Naive B cell (primary cell): ENCODE measurements around the gene TUFT1. TPM values are rescaled to one million over a fixed set of nuclear protein-coding genes. Genes with fewer than 3 reads are reported as not detected.
"Not testable (repeated sequence)": the region's sequence is repeated elsewhere in the genome, so short reads cannot be mapped to it uniquely, and the experiment has no call there.

Experiments
- ATAC-seq, 2 donors: fragments of 150-1000 bp; cut with Tn5 transposase; 2 replicates each; pipeline ENCODE4 v1.10.0; 2021; ENCODE audit warnings: low read depth in 2 of 2, mild to moderate bottlenecking in 2 of 2, moderate library complexity in 2 of 2
- DNase-seq: peaks from one replicate; pipeline ENCODE4 v3.0.0; 2022
- H3K27ac Mint-ChIP-seq, 6 donors: one replicate each; pipeline ENCODE4 v1.8.0; 2020 to 2022; ENCODE audit warnings: mild to moderate bottlenecking in 6 of 6, mixed read lengths in 6 of 6, moderate library complexity in 5 of 6, inconsistent platforms in 2 of 6
- H3K27me3 Mint-ChIP-seq, 3 donors: one replicate each; pipeline ENCODE4 v1.8.0; 2021 to 2022; ENCODE audit warnings: mixed read lengths in 3 of 3, mild to moderate bottlenecking in 1 of 3
- H3K36me3 Mint-ChIP-seq, 2 donors: one replicate each; pipeline ENCODE4 v1.8.0; 2020 to 2022; ENCODE audit warnings: mixed read lengths in 2 of 2, inconsistent platforms in 1 of 2, mild to moderate bottlenecking in 1 of 2
- H3K4me1 Mint-ChIP-seq, 3 donors: one replicate each; pipeline ENCODE4 v1.8.0; 2020 to 2022; ENCODE audit warnings: mixed read lengths in 3 of 3, inconsistent platforms in 1 of 3, mild to moderate bottlenecking in 1 of 3, moderate library complexity in 1 of 3
- H3K4me3 Mint-ChIP-seq, 8 donors: one replicate each; pipeline ENCODE4 v1.8.0; 2020 to 2022; ENCODE audit warnings: mild to moderate bottlenecking in 8 of 8, mixed read lengths in 8 of 8, moderate library complexity in 8 of 8, inconsistent platforms in 2 of 8
- H3K9me3 Mint-ChIP-seq, 7 donors: one replicate each; pipeline ENCODE4 v1.8.0; 2020 to 2022; ENCODE audit warnings: mixed read lengths in 7 of 7, mild to moderate bottlenecking in 5 of 7, inconsistent platforms in 2 of 7, moderate library complexity in 1 of 7
- polyA plus RNA-seq, 6 donors: library from polyadenylated mRNA; unstranded; fragments of 300-500 nt; fragmentation: Illumina TruSeq; gene quantifications; one replicate each; pipeline ENCODE4 v1.2.3, GENCODE V29; 2021; ENCODE audit warnings: low read depth in 6 of 6

The TUFT1 gene
- polyA plus RNA-seq, 6 donors from 2014 or later = 0.43 to 1.6 (median 1.1) TPM; not detected in 1

DNA sequence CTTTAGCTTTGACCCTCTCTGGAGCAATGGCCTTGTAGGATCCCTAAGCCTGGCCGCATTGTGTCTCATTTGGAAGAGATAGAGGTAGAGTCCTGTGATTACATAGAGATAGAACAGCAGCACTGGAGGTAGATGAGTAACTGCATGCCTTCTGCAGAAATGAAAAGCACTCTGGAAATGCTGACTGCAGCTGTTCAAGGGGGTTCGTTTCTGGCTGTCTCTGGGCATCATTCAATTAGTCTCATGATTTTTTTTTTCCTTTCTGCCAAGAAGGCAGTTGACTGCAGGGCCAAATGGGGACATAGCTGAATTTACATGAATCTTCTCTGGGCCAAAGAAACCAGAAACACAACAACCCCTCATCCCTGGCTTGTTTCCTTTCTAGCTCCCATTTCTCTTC lies 43.7 kb downstream of the TUFT1 start:
- Mint-ChIP-seq H3K36me3 (no peaks in the 10 kb centered on the region), H3K27ac (no peak overlapping the region), H3K9me3 (no peaks in the 10 kb centered on the region), H3K4me3 (no peak overlapping the region), H3K4me1 (no peaks in the 10 kb centered on the region), H3K27me3 (peaks cover 0 to 9% (median 0%) of the 10 kb centered on the region in 3 donors)
- DNase-seq (no peak), ATAC-seq (no peak)

DNA sequence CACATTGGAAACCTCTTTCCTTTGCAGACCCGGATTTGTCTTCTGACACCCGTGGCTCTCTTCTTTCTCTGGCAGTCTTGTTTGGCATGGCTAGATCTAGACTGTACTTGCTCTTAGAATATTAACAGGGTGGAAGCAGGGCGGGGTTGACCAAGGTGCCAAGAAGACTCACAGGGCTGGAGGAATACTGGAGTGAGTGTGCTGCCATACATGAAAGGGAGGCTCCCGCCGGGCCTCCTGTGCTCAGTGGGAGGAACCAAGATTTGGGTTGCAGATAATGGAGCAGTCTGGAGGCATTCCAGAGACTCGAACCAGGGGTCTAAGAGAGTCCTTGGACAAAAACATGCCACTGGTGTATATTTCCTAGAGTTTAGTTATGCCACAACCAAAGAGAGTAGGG lies 44.2 kb downstream of the TUFT1 start:
- H3K9me3 Mint-ChIP-seq = no peaks in the 10 kb centered on the region
- H3K27me3 Mint-ChIP-seq = peaks cover 0 to 9% (median 4%) of the 10 kb centered on the region in 3 donors
- H3K4me3 Mint-ChIP-seq = no peak overlapping the region
- H3K27ac Mint-ChIP-seq = peak overlapping the region in 1 of 6 donors; percentile 15
- H3K4me1 Mint-ChIP-seq = no peaks in the 10 kb centered on the region
- no peak for ATAC-seq
- no peaks in the 10 kb centered on the region for H3K36me3 Mint-ChIP-seq
- no peak for DNase-seq

DNA sequence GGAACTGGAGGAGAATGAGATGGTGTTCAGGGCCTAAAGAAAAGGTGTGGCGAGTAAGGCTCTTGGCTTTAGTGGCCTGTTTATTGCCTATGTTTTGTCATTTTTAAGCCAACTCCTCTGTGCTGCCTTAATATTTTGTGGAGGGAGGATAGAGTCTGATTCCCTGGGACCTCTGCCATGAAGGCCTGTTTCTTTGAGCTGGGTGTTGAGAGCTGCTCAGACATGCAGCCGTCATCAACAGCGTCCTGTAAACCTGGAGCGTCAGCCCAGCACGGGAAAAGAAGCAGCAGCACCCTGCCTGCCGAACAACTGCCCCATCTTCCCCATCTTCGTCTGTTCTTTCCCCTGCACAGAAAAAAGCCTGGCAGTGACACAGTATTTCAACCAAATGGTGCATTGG lies 44.7 kb downstream of the TUFT1 start:
- Mint-ChIP-seq H3K27ac (peak overlapping the region in 3 of 6 donors; percentile 6 to 69 (median 9)), H3K4me1 (no peaks in the 10 kb centered on the region), H3K36me3 (peaks cover 0 to 2% of the 10 kb centered on the region in 2 donors), H3K4me3 (no peak overlapping the region), H3K27me3 (peaks cover under 1 to 11% (median 9%) of the 10 kb centered on the region in 3 donors), H3K9me3 (peaks cover 0 to under 1% (median 0%) of the 10 kb centered on the region in 7 donors)
- ATAC-seq (no peak), DNase-seq (no peak)

DNA sequence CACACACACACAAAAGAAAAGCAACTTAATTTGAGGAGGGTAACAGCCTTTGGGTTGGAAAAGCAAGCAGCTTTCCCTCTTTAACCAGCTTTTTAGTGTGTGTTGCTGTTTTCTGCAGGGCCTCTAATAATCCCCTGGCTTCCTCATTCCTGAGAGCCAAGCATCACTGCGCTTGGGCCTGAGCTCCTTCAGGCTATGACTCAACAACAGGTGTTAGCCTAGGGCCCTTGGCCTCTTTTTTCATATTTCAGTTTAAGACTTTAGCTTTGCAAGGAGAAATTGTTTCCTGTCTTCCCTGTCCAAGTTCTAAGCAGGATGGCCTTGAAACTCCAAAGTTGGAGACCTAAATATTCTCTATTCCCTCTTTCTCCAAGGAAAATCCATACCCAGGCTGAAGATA lies 45.5 kb downstream of the TUFT1 start:
- ATAC-seq = no peak
- Mint-ChIP-seq H3K27me3 (peaks cover 6 to 19% (median 14%) of the 10 kb centered on the region in 3 donors), H3K27ac (no peak overlapping the region), H3K9me3 (peaks cover under 1 to 6% (median 3%) of the 10 kb centered on the region in 7 donors), H3K36me3 (peaks cover 2 to 9% of the 10 kb centered on the region in 2 donors), H3K4me3 (no peak overlapping the region), H3K4me1 (no peaks in the 10 kb centered on the region)
- DNase-seq = no peak

DNA sequence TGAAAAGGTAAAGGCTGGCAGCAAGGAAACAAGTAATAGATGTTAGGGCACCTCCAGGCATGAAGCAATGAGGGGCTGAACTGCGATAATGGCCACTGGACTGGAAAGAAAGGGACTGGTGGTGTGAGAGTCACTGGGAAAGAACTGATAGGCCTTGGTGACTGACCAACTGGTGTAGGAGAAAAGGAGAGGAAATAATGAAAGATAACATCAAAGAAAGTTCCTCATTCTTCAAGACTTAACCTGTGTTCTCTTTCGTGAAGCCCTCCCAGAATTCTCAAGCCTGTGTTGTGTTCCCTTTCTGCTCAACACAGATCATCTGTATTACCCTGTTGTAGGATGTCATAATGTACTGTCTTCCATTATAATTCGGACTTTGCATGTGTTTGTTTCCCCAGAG lies 50.9 kb downstream of the TUFT1 start:
- DNase-seq (no peak), ATAC-seq (no peak)
- Mint-ChIP-seq H3K36me3 (peaks cover 5 to 15% of the 10 kb centered on the region in 2 donors), H3K9me3 (peaks cover 9 to 17% (median 11%) of the 10 kb centered on the region in 7 donors), H3K27ac (no peak overlapping the region), H3K27me3 (peaks cover 15 to 29% (median 23%) of the 10 kb centered on the region in 3 donors), H3K4me1 (peaks cover 6 to 11% (median 11%) of the 10 kb centered on the region in 3 donors), H3K4me3 (no peak overlapping the region)

DNA sequence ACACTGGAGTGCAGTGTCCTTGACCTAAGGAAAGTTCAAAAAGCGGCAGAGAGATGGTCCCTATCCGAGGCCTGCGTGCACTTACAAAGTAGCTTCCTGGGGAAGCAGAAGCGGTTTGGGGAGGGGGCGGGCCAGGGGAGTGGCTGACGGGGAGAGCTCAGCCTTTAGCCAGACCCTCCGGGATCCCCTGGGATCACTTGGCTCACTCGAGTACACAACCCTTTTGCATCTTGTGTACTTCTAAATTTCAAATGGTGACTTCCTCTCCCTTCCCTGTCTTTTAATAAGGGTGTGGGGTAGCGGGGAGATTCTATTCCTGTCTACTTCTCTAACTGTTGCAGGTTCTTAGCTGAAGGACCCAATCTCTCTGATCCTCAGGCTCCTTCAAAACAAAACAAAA lies 53.6 kb downstream of the TUFT1 start:
- no peak for DNase-seq
- H3K9me3 Mint-ChIP-seq = peaks cover 9 to 17% (median 11%) of the 10 kb centered on the region in 7 donors
- ATAC-seq = peak; percentile 60 to 65
- H3K36me3 Mint-ChIP-seq = peaks cover 5 to 15% of the 10 kb centered on the region in 2 donors
- peak overlapping the region in 2 of 6 donors; percentile 7 to 63 for H3K27ac Mint-ChIP-seq
- peaks cover 6 to 11% (median 11%) of the 10 kb centered on the region in 3 donors for H3K4me1 Mint-ChIP-seq
- peak overlapping the region; percentile 46 to 89 (median 68) for H3K4me3 Mint-ChIP-seq
- H3K27me3 Mint-ChIP-seq = peaks cover 14 to 29% (median 15%) of the 10 kb centered on the region in 3 donors

DNA sequence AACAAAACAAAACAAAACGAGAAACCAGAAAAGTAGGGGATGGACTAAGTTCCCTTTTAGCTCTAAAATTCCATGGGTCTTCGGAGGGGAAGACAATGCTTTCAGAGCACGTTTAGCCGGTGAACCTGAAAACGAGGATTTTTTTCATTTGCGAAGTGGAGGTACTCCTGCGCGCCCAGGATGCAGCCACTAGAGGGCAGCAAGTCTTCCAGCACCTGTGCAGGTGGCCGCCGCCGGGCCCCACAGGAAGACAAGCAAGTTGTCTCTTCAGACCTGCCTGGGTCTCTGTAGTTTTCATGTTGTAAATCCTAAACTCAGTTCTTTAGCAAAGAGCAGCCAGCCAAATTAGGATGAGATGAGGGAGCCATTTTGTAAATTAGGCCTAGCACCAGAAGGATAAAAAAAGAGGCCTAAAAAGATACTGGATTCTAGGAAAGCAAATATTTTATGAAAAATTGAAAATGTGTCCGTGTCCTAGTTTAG lies 54.1 kb downstream of the TUFT1 start:
- Mint-ChIP-seq H3K27me3 (peaks cover 14 to 26% (median 15%) of the 10 kb centered on the region in 3 donors), H3K4me3 (peak overlapping the region; percentile 46 to 89 (median 68))

DNA sequence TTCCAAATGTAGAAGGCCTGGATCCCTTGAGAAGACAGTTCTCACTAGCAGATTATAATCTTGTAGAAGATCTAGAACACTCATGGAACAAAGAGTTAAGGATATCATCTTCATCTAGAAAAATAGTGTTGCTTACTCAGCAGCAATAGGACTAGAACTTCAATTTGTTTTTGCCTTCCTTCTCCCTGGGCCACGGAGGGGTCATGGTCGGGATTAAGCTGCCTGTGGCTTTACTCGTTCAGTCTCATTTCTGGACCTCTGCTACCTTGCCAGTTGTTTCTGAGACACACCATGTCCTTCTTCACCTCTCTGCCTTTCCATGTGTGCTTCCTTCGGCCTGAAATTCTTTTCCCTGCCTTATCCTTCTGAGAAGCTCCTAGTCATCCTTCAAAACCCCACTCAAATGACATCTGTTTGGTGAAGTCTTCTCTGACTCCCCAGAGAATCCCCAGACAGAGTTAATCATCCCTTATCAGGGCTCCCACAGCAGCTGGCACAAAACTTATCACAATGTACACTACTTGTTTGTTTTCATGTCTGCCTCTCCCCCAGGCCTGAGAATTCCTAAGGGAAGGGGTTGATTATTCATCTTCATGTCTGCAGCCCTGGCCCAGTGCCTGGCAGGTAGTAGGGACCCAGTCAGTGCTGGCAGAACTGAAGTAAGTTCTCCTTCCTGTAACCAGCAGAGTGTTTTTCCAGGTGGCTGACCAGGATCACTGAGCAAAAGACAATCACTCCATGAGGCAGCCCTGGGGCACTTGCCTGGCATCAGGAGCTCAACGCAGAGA lies 56.3 kb downstream of the TUFT1 start:
- Mint-ChIP-seq H3K4me1 (peaks cover 6 to 11% (median 11%) of the 10 kb centered on the region in 3 donors), H3K27me3 (peaks cover 0 to 8% (median 1%) of the 10 kb centered on the region in 3 donors), H3K27ac (peak overlapping the region in 1 of 6 donors; percentile 17), H3K36me3 (no peaks in the 10 kb centered on the region), H3K4me3 (no peak overlapping the region), H3K9me3 (peaks cover 0 to 4% (median 3%) of the 10 kb centered on the region in 7 donors)
- DNase-seq (no peak), ATAC-seq (no peak)

More for the DNA sequence above, 54.1 kb downstream of the TUFT1 start:
- Mint-ChIP-seq H3K4me1 (peaks cover 6 to 11% (median 11%) of the 10 kb centered on the region in 3 donors), H3K9me3 (peaks cover 9 to 17% (median 11%) of the 10 kb centered on the region in 7 donors), H3K36me3 (peaks cover 5 to 15% of the 10 kb centered on the region in 2 donors), H3K27ac (peak overlapping the region in 3 of 6 donors; percentile 7 to 89 (median 58))
- DNase-seq (peak; percentile 76), ATAC-seq (peak; percentile 97 to 98)

DNA sequence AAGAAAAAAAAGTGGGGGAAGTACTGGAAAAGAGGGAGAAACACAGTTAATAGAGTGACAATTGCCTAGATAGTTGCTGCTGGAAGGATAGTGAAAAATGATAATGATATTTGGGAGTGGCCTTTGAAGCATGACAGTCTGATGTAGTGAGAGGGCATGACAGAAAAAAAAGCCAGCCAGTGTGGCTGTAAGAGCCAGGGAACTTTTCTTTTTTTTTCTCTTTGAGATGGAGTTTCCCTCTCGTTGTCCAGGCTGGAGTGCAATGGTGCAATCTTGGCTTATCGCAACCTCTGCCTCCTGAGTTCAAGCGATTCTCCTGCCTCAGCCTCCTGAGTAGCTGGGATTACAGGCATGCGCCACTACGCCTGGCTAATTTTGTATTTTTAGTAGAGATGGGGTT lies 62.4 kb downstream of the TUFT1 start:
- ATAC-seq, H3K4me3 Mint-ChIP-seq, H3K36me3 Mint-ChIP-seq, H3K9me3 Mint-ChIP-seq, H3K4me1 Mint-ChIP-seq, DNase-seq: not testable (repeated sequence)
- Mint-ChIP-seq H3K27ac (peak overlapping the region in 1 of 6 donors; percentile 52), H3K27me3 (peaks cover 29 to 43% (median 33%) of the 10 kb centered on the region in 3 donors)

DNA sequence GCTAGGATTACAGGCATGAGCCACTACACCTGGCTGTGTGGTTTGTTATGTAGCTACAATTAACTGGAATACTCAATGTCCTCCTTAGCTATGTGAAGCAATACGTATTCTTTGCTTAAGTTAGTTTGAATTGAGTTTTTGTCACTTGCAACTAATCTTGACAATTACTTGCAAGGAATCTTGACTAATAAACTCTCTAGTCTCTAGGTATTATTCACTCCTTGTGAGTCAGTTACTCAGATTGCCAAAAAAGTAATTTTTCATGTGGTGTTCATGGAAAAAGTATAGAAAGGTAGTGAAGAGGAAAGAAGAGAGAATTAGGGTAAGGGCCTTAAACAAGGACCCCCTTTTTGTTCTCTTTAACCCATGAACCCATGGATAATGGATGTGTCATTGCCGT lies 64.2 kb downstream of the TUFT1 start:
- ATAC-seq (no peak), DNase-seq (no peak)
- H3K4me3 Mint-ChIP-seq = no peak overlapping the region
- no peaks in the 10 kb centered on the region for H3K4me1 Mint-ChIP-seq
- H3K27ac Mint-ChIP-seq = no peak overlapping the region
- peaks cover 37 to 55% (median 44%) of the 10 kb centered on the region in 3 donors for H3K27me3 Mint-ChIP-seq
- H3K36me3 Mint-ChIP-seq = no peaks in the 10 kb centered on the region
- no peaks in the 10 kb centered on the region for H3K9me3 Mint-ChIP-seq

DNA sequence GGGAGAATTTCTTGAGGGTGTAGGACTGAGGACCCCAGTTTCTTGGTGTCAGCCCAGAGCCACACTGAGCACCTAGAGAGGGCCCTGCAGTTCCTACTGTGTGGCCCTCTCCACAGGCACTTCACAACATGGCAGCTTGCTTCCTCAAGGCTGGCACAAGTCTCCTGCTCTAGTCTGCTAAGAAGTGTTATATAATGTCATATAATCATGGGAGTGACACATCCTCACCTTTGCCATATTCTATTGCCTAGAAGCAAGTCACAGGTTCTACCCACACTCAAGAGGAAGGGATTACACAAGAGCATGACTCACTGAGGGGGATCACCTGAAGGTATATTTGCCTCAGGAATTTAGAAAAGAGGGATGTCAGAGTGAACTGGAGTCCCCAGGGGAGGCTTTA lies 66.3 kb downstream of the TUFT1 start:
- Mint-ChIP-seq H3K4me3 (peak overlapping the region in 1 of 8 donors; percentile 0), H3K9me3 (no peaks in the 10 kb centered on the region), H3K27ac (no peak overlapping the region), H3K27me3 (peaks cover 40 to 55% (median 44%) of the 10 kb centered on the region in 3 donors), H3K36me3 (no peaks in the 10 kb centered on the region), H3K4me1 (peaks cover 0 to 2% (median 0%) of the 10 kb centered on the region in 3 donors)
- DNase-seq (no peak), ATAC-seq (no peak)

DNA sequence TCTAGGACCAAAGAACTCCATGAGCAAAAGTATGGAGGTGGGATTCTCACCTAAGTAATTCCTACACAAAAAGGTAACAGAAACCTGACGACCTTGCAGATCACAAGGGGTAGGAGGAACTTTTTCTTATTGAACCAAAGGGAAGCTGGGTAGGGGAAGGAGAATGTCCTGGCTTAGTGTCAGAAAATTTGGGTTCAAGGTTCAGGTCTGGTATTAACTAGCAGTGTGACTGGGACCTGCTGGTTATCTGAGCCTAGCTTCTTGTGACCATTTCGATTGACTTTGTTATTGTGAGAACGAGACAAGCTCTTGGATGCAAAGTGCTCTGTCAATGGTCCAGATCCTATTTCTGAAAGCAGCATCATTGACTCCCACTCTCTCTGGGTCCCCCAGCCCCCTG lies 66.7 kb downstream of the TUFT1 start:
- Mint-ChIP-seq H3K27me3 (peaks cover 40 to 55% (median 44%) of the 10 kb centered on the region in 3 donors), H3K36me3 (no peaks in the 10 kb centered on the region), H3K27ac (no peak overlapping the region)

DNA sequence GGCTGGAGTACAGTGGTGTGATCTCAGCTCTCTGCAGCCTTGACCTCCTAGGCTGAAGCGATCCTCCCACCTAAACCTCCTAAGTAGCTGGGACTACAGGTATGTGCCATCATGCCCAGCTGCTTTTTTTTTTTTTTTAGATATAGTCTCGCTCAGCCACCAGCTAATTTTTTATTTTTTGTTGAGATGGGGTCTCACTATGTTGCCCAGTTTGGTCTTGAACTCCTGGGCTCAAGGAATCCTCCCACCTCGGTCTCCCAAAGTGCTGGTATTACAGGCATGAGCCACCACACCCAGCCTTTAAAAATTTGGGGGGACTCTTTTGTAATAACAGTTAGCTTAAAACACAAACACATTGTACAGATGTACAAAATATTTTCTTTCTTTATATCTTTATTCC lies 70.0 kb downstream of the TUFT1 start:
- H3K27me3 Mint-ChIP-seq = peaks cover 24 to 34% (median 25%) of the 10 kb centered on the region in 3 donors
- no peak overlapping the region for H3K4me3 Mint-ChIP-seq
- peaks cover 17 to 22% (median 22%) of the 10 kb centered on the region in 3 donors for H3K4me1 Mint-ChIP-seq
- no peak overlapping the region for H3K27ac Mint-ChIP-seq
- no peaks in the 10 kb centered on the region for H3K9me3 Mint-ChIP-seq
- DNase-seq = no peak
- ATAC-seq = no peak
- peaks cover 0 to 10% of the 10 kb centered on the region in 2 donors for H3K36me3 Mint-ChIP-seq

More for the DNA sequence above, 66.7 kb downstream of the TUFT1 start:
- DNase-seq (no peak), ATAC-seq (no peak)
- Mint-ChIP-seq H3K9me3 (no peaks in the 10 kb centered on the region), H3K4me3 (peak overlapping the region in 1 of 8 donors; percentile 0), H3K4me1 (peaks cover 0 to 6% (median 0%) of the 10 kb centered on the region in 3 donors)
